ENCODE results near the gene NLGN1.

NLGN1 gene

DNA sequence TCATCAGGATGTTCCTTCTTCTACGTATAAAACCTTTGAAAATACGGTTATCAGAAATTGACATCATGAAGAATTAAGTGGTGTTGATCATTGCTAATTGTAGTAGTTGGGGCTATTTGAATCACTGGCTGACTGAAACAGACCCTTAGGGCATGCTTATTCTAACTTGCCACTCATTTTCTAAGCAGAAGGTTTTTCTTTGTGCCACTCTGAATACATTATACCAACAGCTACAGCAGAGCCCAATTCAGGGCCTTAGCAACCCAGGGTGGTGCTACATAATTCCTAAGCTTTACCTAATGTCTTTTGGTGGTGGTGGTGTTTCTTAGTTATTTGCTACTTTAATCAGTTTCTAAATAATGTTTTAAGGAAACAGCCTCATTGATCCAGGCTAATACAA lies 524.2 kb downstream of the NLGN1 start:
- no peak for DNase-seq

DNA sequence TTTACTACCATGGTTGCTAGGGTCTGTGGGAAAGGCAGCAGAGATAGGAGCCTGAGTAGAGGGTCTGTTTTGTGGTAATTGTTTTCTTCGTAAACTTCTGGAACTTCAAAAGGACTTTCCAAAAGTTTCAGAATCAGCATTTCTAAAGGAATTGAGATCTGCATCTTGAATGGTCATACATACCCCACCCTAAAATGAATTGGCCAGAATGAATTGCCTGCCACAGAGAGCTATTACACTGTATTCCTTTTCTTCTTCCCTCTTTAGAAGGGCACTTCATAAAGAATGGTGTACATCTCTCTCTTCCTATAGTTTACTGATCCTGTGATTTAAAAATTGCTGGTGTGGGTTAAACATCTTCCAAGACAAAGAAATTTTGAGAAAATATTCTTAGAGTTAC lies 525.7 kb downstream of the NLGN1 start:
- DNase-seq = no peak

DNA sequence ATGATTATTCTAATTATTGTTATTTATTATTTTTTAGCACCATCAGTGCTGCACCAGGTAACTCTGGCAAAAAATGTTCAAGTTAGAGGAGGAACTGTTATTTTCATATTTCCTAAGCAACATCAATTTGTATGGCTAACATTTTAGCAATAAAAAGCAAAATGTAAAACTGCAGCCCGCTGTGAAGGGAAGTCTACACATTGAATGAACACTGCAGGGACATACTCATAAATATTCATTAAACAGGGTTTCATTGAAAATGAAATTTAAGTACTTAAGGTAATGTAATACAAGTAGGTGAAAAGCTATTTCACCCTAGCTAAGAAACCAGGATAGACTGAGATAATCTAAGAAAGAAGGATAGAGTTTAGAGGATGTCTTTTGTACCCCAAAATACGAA lies 532.7 kb downstream of the NLGN1 start:
- DNase-seq = no peak

GRCh38 chr3:173932624-173933023 lies 535.1 kb downstream of the NLGN1 start:
- DNase-seq = no peak

GRCh38 chr3:173933113-173933512 lies 535.6 kb downstream of the NLGN1 start:
- DNase-seq = no peak

GRCh38 chr3:173936316-173936715 lies 538.8 kb downstream of the NLGN1 start:
- no peak for DNase-seq

- DNase-seq = no peak
Observed at GRCh38 chr3:173938159-173938558, 540.6 kb downstream of the NLGN1 start.

GRCh38 chr3:173938616-173939015 lies 541.1 kb downstream of the NLGN1 start:
- no peak for DNase-seq

DNA sequence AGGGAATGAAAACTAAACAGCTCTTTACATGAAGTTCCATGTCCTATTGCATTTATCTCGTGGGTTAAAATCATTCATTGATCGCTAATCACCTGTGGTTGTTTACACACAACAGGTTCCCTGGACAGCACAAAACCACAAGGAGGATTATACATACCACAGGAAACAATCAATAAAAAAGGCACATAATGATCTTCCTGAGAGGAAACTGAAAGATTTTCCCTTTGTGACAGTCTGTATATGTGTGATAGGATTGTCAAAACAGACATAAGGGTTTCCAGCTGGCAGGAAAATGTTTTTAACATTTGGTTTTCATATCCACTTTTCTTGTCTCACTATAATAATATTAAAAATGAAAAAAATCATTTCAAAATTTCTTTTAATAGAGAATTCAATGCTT lies 541.8 kb downstream of the NLGN1 start:
- no peak for DNase-seq

GRCh38 chr3:173943264-173943663 lies 545.7 kb downstream of the NLGN1 start:
- DNase-seq = no peak

- no peak for DNase-seq
Observed at GRCh38 chr3:173945170-173945569, 547.6 kb downstream of the NLGN1 start.

DNA sequence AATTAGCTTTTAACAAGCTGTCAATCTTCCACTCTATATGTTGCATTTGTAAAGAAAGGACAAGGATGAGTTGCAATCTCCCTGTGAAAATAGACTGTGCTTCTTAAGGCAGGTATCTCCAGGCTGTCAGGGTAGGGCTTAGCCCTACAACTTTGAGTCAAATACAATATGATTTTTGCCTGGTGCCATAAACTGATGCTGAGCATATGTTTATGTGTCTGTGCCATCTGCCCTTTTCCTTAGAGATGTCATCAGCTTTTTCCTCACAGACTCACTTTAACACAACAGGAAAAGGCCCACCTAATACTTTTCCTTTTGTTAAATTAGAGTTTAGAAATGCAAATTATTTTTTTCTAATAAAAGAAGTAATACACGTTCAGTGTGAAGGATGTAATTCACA lies 548.3 kb downstream of the NLGN1 start:
- DNase-seq = no peak

- no peak for DNase-seq
Observed at GRCh38 chr3:173954647-173955046, 557.1 kb downstream of the NLGN1 start.

DNA sequence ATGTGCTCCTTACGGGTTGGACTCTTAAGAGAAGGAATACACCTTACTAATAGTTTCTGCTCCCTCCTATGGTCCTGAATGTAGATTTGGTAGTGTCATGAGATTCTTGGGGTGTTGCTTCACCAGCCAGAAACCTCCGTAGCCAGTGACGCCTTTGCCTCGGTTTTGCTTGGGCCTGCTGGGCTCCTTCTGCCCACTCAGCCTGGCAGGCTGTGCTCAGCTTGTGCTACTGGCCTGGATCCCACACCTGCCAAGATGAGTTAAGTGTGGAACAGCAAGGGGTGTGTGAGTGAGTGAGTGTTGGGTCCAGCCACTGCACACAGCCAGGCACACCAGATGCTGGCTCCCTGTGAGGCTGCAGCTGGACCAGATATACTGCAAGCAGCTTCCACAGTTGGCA lies 560.1 kb downstream of the NLGN1 start:
- no peak for DNase-seq

- DNase-seq = no peak
Observed at GRCh38 chr3:173958805-173959204, 561.3 kb downstream of the NLGN1 start.

- no peak for DNase-seq
Observed at GRCh38 chr3:173970281-173970680, 572.7 kb downstream of the NLGN1 start.

DNA sequence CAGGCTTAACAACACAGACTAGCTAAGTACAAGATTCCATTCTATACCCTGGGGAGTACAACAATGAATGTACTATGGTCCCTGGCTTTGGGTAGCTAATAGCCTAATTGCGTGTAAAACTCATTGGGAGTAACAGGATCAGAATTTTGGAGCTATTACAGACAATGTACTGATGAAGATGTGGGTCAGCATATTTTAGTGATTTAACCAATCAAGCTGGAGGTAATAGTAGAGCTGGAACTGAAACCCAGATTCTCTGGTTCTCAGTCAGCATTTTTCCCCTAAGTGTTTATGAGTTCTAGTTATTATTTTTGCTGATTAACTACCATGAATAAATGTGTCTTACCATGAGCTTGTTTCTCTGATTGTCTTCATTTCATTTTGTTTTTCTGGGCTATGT lies 578.7 kb downstream of the NLGN1 start:
- DNase-seq = no peak

- DNase-seq = no peak
Observed at GRCh38 chr3:173977747-173978146, 580.2 kb downstream of the NLGN1 start.

- DNase-seq = no peak
Observed at GRCh38 chr3:173983343-173983742, 585.8 kb downstream of the NLGN1 start.

DNA sequence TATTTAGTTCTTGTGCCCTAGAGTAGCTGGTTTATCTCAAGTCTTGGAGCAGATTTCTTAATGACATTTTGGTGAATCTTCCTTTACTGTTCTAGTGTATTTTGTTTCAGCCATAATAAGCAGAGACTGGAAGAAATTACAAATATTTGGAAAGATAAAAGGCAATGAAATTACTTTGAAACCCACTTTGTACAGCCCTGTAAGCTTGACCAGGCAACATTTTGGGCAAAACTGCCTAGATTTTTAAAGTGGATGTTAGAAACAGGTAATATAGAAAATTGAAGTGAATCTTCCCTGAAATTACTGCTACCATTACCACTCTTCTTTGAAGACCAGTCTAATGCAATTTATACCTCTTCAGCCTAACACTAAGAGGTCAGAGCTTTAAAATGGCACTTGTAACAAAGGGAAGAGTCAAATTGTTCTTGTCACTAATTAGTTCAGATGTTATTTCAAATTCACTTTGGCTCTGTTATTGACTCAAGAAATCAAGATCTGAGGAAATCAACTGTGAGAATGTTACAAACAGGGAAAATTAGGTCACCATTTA lies 589.4 kb downstream of the NLGN1 start:
- no peak for DNase-seq

DNA sequence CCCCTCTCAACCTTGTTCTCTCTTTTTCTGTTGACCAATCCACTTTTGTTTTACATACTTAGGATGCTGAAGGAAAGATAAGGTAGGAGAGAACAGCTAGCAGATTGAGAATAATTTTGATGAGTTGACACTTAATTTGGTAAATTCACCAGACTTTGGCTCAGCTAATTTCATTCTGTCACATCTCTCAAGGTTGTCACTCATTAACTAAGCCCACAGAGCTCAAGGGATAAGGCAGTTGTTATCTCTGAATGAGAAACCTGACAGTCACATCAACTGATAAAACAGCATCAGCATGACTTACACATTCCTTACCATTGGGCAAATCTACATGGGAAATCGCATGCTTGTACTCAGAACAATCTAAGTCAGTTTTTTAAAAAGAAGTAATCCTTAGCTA lies 591.4 kb downstream of the NLGN1 start:
- DNase-seq = no peak

DNA sequence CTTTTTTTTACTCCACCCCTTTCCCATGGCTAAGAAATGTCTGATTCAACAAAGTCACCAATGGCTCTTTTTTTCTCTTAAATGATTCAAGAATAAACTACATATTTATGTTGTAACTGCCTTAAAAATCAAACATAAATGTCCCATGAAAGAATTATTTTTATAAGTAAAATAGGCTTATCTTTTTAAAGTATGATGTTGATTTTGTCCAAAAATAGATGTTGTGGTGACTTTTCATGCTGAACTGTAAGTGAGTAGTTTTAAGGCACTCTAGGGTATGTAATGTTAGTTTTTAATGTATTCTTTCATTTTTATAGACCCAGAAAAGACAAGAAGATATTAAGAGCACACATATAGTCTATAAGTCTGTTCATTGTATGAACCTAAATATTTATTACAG lies 594.9 kb downstream of the NLGN1 start:
- DNase-seq = no peak

DNA sequence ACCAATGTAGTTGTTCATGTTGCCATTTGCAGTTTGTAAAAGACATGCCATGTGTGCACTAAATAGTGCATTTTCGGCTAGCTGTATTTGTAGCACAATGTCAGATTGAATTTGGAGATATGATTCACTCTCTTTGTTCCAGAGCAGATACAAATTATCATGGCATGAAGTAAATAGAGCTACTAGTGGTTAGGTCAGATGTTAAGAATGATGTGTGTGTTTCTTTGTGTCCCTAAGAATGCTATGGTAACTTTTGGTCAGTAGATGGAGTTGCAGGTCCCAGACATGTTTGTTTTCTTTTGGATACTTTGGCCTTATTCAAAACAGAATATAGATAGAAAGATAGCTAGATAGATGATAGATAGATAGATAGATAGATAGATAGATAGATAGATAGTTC lies 595.8 kb downstream of the NLGN1 start:
- no peak for DNase-seq

DNA sequence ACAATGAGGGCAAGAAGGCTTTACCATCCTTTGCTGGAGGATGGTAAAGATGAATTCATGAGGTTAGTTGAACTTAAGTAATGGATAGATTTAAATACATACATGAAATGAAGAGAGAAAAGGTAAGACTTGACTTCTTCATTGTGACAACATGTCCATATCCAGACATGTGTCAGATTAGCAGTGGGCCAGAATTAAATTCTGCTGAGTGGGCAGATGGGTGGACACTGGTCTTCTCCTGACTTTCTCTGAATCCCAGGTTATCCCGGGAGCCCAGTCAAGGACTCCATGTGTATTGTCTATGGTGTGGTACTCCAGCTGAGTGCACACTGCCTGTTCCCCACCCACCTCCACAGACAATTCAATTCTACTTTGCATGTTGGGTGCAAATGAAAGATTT lies 603.1 kb downstream of the NLGN1 start:
- no peak for DNase-seq

DNA sequence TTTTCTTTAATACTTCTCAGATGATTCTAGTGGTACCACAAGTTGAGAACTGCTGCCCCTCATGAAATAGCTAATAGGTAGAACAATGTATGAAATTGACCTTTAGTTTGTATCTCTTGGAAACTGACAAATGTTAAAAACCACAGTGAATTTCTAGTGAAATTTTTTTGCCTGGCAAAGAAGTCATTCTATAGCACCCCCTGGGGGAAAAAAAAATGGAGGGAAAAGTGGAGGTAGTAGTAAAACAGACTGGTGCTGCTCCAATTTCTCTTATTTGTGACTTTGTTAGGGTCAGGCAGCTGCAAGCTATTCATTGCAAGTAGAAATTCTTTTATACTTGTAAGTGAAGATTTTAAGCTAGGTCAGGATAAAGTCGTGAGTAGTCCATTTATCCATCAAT lies 605.0 kb downstream of the NLGN1 start:
- DNase-seq = no peak

DNA sequence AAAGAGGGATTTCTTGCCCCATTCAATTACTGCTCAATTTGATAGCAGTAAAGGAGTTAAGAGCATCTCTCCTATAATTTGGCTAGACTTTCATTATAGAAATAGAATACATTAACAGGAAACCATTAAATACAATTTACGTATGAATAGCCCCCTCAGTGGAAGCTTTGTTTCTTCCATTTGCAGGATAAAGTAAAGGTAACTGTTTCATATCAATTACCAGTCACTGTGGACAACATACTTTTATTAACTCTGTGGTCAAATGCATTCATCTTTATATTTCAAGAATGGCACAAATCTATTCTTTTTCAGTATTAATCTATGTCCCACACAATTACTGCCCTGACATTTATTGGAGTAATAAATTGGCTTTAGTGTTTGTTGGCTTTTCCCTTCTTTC lies 613.4 kb downstream of the NLGN1 start:
- DNase-seq = no peak

Measured in stimulated activated CD4-positive, alpha-beta T cell treated with anti-CD3 and anti-CD28 coated beads, Interleukin-1b, Interleukin-23, amount 100 ng/mL, for 48 hours (primary cell).